ENCODE measurements around the gene MPPED1.

GRCh38 chr22:43506487-43506886, 94.7 kb downstream of the MPPED1 start:
- TF ChIP-seq EZH2 (IDR thresholded peaks at IDR 0.05) (no peak), POLR2AphosphoS5 (IDR thresholded peaks at IDR 0.05; ENCODE audit: borderline replicate concordance, low read depth, low read length) (no peak)
